Stimulated activated CD8-positive, alpha-beta memory T cell treated with anti-CD3 and anti-CD28 coated beads, Interleukin-7, amount 100 ng/mL, for 1 hour (primary cell): ENCODE data around the gene SYT2.

Experiments
- DNase-seq, 2 donors: peaks; one replicate each; pipeline ENCODE4 v3.0.0-alpha.2; 2020; ENCODE audit warnings: low read depth in 2 of 2

The SYT2 gene

DNA sequence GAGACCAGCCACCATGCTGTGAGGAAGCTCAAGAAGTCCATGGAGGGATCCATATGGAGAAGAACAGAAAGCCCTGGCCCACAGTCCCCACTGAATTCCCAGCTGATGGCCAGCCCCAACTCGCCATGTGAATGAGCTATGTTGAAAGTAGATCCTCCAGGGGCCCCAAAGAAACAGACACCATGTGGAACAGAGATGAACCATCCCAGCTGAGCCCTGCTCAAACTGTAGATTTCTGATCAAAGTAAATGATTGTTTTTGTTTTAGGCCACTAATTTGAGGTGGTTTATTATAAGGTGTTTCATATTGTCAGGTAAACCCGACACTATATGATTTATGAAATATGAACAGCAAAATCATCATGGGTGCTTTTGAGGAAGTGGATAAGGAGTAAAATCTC lies 32.8 kb downstream of the SYT2 start:
- DNase-seq: no peak

- no peak for DNase-seq
These were observed 36.7 kb downstream of the SYT2 start for GRCh38 chr1:202673531-202673930.

- DNase-seq: no peak
These were observed 38.9 kb downstream of the SYT2 start for GRCh38 chr1:202671399-202671798.

DNA sequence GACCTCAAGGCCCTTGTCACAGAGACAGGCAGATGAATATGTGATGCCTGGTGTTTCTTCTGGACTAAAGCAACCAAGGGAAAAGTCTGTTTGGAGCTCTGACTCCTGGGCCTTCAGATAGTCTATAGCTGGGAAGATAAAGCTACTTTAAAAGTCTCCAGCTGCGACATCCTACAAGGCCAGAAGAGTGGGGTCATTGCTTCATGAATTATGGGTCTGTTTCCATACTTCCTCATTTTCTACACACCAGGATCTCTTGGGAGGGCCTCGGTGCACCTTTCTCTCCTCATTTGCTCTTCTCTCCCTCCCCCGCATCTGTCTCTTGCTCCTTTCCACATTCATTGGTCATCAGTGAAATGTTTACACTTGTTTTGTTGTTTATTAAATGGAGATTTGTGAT lies 44.8 kb downstream of the SYT2 start:
- no peak for DNase-seq

- DNase-seq: no peak
These were observed 46.2 kb downstream of the SYT2 start for GRCh38 chr1:202664083-202664482.

DNA sequence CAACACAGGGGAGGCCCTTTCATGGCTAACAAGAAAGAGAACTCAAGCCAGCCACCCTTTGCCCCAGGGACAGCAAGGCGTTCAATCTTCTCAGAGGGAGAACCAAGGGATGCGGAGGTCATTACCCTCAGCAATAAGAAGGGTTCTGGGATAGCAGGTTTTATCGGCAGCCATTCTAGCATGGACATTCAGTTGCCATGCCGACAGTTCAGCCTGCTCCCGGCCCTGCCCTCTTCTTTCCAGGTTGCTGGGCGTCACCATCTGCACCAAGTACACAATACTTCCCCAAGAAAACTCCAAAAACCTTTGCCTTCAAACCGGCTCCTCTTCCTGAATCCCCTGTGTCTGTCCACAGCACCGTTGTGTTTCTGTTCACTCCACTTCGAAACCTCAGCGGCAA lies 47.1 kb downstream of the SYT2 start:
- DNase-seq: no peak

- no peak for DNase-seq
These were observed 48.2 kb downstream of the SYT2 start for GRCh38 chr1:202662081-202662480.

DNA sequence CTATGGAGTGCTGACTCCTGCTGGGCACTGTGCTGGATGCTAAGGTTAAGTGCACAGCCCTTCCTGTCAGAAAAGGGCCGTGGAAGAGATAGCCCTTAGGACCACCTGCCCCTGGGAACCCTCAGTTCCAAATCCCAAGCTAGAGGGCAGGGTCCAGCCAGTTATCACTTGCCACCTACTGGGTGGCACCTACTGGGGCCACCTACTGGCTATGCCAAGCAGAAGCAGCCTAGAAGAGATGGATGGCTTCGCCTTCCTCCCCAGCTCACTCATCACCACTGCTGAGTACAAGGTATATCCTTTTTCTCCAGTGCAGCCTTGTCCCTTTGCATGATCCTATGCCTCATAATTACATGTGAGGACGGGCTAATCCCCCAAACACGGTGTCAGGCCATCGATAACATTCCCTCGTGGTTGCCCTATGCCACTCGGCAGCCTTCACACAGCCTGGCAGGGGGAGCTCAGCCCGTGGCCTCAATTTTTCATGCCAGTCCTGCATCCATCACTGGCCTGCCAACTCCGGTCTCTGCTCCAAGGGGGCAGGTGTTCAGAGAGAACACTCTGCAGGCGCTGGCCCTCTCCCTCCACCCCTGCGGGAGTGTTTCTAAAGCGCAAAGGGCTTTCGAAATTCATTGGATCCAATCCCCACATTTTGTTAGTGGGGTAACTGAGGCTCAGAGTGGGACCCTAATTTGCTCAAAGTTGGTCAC lies 49.0 kb downstream of the SYT2 start:
- DNase-seq: no peak

- DNase-seq: no peak
These were observed 50.3 kb downstream of the SYT2 start for GRCh38 chr1:202659974-202660373.

DNA sequence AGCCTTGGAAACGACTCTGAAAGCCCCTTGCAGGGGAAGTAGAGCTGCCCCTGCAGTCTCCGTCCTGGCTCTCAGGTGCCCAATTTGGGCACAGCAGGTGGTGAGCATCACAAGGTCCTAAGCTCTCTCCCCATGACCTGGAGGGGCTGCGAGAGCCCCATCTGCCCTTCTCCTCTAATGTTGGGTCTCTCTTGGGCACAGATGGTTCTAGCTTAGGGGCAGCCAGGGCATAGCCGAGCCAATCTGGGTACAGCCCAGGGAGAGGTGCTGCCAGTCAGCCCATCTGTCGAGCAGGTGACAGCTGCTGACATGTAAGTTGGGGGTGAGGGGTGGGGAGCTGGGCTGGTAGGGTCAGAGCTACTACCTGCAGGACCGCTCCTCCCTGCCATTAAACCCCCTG lies 50.7 kb downstream of the SYT2 start:
- DNase-seq: no peak

DNA sequence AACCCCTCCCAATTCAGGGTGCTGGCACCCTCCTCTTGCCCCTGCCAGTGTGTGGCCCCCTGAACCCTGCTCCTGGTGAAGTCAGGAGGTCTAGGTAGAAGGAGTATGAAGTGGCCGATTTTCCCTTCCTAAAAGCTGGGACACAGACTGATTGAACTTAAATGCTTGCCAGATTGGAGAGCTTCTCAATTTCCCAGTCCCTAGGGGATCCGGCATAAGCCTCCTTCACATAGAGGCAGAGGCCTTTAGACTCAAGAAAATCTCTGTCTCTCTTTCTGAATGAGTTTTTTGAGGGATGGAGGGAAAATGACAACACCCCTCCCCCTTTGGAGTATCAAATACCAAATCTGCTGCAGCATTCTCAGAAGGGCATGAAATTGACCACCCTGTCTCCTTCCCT lies 51.5 kb downstream of the SYT2 start:
- DNase-seq: no peak

- DNase-seq: no peak
These were observed 51.9 kb downstream of the SYT2 start for GRCh38 chr1:202658251-202658759.

- DNase-seq: no peak
These were observed 53.2 kb downstream of the SYT2 start for GRCh38 chr1:202656951-202657646.

DNA sequence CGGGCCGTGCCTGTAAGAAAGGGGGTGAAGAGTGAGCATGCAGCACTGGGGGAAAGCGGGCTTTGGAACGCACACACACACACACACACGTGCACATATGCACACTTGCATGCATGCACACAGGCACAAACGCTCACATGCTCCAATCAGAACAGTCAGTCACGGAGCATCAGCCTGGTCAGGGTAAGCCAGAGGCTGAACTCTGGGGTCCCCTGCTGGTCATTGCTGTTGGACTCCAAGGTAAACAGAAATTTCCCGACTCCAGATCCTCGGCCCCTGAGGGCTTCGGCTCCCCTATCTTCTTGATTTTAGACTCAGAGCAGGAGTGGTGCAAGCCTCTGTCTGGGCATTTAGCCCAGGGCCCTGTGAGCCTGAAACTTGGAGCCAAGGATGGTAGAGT lies 54.2 kb downstream of the SYT2 start:
- DNase-seq: no peak

DNA sequence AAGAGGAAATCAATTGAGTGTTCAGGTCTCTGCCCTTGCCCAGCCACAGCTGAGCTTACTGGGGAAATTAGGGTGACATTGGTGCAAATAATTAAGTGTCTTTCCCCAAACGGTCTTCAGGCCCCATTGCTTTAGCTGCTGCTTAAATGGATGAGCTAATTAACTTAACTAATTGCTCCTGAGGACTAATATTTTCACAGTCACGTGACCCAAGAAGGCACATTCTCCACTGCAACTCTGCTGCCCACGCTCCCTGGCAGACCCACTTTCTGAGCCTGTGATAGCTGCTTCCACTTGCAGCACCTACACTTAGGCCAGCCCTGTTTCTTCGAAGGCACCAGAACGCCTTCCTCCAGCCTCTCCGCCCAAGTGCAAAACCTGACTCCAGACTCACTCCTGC lies 56.2 kb downstream of the SYT2 start:
- DNase-seq: no peak

DNA sequence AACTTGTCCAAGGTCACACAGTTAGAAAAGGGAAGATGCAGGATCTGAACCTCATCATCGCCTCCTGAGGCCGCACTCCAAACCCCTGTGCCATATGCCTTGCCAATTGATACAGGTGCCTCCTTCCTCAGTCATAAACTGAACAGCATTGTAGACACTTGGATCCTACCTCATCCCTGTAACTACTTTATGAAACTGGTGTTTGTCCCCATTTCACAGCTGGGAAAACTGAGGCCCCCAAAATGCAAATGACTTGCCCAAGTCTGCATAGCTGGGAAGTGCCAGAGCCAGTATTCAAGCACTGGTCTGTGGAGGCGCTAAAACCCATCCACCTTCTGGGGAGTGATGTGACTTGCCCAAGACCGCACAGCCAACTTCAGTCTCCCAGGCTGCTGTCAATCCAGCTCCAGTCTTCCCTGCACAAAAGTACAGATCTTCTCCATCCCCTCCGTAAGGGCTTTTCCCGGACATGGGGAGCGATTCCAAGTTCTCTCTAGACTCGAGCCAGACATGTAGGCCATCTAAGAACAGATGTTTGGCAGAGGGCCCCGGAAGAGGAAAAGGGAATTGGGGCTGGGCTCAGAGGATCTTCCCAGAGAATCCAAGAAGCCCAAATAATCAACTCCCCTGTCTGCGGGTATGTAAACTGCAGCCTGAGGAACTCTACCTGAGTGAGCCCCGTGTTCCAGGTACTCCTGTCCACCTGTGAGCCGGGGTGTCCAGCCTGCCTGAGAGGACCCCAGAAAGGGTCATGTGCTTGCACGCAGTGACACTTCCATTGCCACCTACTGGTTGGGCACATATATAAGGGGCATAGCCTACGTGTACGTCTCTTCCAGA lies 60.5 kb downstream of the SYT2 start:
- no peak for DNase-seq

DNA sequence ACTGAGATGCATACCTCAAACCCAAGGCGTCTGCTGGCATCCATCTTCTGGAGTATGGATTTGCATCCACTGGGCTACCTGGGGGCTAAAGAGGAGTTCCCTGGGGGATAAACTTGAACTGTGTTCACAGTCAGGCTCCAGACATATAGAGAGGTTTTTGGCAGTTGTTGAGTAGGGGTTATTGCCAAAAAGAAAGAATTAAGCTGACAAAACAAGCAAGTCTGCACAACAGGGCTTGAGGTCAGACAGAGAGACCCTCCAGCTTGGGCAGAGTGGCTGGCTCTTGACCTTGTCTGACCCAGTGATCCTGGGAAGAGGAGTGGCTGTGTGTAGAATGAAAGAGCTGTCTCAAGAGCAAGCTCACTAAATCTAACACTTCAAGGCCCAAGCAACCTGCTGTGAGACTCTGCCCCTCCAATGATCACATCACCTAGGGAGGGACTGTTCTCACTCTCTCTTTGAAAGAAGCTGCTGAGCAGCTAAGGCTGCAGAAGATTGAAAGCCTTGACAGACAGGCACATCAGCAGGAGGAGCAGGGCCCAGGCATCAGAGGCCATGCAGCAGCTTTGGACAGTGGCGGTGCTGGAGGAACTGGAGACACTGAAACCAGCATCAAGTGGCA lies 61.5 kb downstream of the SYT2 start:
- no peak for DNase-seq

DNA sequence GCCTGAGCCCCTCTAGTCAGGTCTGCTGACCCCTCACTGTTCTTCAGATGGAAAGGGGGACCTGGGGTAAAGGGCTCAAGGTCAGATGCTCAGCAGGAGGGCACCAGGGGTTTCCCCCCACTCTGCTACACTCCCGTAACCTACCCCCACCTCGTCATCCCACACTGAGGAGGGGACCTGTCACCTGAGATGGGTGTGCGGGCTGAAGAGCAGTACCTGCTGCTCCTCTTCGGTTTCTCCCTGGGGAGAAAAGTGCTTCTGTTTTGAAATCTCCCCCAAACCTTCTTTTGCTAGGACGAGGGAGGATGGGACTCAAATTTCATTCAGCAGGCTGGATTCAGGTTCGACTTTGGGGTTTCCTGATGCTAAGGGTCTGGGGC lies 65.2 kb downstream of the SYT2 start:
- DNase-seq: no peak

GRCh38 chr1:202644219-202645096 lies 65.8 kb downstream of the SYT2 start:
- no peak for DNase-seq

DNA sequence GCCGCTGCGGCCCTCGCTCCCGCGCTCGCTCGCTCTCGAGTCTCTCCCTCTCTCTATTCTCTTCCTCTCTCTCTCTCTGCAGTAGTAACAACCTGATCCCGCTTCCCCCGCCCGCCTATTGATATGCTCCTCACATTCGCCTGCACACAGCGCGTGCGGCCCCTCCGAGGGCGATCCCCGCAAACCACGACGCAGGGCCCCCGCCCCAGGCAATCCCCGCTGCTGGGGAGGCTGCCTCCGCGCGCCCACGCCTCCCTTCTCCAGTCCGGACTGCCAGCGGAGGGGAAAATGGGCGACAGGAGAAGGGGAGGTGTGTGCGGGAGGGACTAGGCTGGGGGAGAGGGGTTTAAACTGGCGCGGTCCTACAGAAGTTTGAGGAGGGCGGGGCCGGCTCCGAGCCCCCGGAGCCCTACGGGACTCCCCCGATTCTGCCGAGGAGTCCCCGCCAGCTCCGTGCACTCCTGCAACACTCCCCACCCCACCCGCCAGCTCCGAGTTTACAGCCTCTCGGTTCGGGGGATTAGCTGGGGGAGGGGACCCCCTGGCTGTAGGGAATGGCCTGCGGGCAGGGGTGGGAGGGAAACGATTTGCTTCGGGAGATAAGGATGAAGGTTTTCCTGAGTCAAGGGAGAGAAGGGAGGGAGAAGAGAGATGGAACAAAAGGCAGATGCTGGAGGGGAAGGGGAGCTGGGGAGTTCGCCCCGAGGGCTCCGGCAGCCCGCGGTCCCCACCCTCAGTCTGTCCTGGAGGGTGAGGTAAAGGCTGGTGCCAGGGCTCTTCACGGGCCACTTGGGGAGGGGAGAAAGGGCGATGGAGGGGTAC lies 66.6 kb downstream of the SYT2 start:
- DNase-seq: no peak
